Measurements from ENCODE around the gene NTF3.

Gene NTF3

DNA sequence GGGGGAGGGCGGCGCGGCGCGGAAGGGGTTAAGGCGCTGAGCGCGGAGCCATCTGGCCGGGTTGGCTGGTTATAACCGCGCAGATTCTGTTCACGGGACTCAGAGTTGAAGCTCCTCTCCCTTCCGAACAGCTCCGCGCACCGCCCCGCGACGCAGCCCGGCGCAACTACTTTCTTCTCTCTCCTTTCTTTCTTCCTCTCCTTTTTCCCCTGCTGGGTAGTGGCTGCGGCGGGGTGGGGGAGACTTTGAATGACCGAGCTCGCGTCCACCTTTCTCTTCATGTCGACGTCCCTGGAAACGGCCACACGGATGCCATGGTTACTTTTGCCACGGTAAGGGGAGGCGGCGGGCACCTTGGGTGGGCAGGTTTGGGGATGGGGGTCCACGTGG is at the start of gene NTF3:
Gene NTF3, plus strand, starts transcription at position 98 of the 390 bp plus-strand sequence. Its CDS starts 217 bp downstream, at position 315.
- no peak for DNase-seq (ENCODE audit: low read depth in 1 of 2, low spot score in 1 of 2)

DNA sequence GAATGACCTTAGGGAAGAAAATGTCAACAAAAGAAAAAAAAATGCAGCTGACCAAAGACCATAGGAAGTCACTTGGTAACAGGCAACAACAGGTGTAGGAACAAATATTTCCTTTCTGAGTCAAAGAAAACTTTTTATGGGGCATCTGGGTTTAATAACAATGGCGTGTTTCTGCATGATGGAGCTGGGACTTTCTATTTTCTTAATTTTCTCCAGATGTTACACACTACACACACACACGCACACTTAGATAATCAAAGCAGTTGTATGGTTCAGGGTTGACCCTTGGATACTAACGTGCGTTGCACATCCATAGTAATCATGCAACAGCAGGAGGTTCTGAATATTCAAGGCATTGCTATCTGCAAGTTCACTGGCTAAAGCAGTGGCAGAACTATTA is 47.9 kb upstream of the NTF3 start:
- no peak for DNase-seq (ENCODE audit: low read depth in 1 of 2, low spot score in 1 of 2)

DNA sequence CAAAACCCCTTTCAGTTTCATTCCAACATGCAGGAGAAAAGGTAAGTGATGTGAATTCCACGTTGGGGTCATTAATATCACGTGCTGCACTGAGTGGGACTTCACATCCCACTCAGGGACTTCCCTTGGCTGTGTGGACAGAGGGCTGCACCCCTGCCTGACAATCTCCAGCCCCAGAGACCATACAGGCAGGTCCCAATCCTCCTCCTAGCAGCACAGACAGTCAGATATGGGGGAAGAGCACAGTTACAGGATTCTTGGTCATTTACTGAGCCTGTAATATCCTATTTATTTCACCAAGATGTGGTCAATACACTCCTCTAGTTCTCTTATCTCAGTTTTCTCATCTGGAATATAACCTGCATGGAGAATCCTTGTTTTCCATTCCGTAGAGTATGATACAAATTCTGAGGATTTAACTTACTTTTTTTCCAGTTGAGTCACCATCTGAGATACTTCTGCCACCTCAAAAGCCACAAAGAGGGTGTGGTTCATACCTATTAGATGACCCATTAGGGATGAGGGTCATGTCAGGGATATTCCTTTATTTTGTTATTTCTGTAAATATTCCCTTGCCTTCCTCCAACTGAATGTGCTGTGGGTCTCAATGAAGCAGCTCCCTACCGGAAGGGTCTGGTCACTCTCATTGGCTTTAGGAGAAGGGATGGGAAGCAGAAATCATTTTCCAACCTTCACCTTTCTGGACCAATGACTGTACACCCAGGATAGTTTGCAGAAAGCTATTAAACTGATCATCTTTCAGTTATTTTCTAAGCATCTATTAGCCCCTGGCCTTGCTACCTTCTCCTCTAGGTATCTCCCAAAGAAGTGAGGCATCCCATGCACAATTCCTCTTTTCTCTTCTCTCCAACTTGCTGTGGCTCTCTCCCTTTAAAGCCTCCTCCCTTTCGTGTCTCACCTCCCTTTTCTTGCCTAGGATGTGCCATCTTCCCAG is 43.0 kb upstream of the NTF3 start:
- DNase-seq (ENCODE audit: low read depth in 1 of 2, low spot score in 1 of 2), result no peak

DNA sequence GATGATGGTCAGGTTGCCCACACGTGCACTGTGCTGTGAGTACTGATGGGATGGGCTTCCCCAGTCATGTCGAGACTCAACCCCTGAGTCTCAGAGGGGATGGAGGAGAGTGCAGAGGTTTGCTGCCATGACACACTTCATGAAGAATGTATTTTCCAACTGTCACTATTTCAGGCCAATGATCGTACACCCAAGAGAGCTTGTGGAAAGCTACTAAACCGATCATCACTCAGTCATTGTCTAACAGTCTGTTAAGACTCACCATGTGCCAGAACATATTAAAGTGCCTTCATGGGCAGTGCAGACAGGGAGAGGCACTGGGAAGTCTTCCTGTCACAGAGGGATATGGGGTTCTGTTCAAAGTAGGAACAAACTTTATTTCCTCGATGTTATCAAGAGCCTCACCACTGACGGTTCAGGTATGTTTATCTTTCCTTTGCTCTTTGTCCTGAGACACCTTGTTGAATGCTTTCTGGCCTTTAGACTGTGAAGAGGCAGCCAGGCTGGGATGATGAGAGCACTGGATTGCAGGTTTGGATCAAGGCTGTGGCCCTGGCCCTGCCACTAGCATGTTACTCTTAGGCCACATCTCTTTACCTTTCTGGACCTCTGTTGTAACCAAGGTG is 41.6 kb upstream of the NTF3 start:
- no peak for DNase-seq (ENCODE audit: low read depth in 1 of 2, low spot score in 1 of 2)

DNA sequence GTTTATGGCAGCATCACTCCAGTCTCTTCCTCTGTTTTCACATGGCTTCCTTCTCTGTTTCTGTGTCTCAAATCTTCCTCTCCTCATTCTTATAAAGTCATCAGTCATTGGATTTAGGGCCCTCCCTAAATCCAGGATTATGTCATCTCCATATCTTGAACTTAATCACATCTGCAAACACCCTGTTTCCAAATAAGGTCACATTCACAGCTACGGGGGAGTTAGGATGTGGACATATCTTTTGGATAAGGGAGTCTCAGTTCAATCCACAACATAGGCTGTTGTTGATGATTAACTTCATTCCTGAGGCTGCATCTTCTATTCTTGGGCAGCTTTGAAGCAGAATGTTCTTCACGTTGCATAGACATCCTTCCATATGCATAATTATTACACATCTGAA is 40.3 kb upstream of the NTF3 start:
- no peak for DNase-seq (ENCODE audit: low read depth in 1 of 2, low spot score in 1 of 2)

DNA sequence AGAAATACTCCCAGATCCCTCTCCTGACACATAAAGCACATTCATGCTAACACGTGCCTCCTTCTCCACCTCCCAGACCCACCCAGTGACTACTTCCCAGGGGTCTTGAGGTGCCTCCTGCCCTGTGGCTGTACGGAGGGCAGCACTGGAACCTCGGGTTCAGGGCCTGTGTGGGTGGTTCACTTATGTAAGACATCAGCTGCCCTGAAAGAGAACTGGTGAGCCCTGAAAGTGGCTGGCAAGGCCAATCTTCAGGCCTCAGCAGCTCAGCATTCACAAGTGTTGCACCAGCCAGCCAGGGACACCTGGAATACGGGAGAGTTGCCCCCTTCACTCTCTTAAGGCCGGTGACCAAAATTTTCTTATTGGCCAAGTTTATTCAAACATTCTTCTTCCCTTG is 38.9 kb upstream of the NTF3 start:
- no peak for DNase-seq (ENCODE audit: low read depth in 1 of 2, low spot score in 1 of 2)

DNA sequence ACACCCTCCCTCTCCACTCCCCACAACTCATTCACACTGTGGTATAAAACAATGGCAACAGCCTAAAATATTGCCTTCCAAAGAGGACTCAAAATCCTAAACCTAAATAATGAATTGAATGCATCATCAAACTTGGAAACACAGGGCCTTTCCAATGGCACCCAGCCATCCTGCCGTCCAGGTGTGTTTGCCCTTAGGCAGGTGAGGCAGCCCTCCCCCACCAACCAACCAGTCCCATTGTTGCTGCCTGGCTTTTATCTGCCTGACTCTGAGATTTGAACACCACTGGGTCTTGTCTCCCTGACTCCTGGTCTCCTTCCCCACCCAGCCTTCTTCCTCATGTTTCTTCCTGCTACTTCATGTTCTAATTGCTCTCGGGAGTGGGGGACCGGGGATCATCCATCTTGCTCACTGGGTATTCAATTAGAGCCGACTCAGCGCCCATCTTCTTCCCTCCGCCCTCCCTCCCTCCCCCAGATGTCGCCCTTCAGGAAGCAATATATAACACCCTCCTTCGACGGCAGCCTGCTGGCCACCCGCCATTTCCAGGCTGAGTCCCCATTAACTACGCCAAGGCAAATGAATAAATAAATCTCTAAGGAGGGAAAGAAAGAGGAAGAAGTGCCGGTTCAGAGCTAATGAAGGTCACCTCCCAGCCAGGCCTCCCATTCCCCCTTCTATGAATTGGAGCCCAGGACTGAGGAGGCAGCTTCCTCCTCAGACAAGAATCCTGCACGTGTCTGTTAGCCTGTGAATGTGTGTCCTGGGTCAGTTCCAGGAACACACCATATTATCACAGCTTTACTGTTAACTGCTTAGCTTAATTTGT is 36.3 kb upstream of the NTF3 start:
- DNase-seq (ENCODE audit: low read depth in 1 of 2, low spot score in 1 of 2), result no peak

DNA sequence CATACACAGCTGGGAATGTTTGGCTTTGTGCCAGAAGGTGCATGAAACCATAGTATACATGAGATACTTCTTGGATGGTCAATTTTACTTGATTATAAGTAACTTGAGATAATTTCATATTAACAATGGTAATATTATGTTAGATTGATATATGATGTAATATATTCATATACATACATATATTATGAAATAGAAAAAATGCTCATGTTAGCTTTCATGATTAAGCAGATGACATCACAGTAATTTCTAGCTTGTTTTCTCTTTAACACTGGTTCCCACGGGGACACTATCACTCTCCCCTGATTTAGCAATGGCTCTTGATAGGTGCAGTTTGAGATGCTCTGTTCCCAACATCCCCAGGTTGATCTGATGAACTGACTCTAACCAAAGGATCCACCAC is 35.4 kb upstream of the NTF3 start:
- no peak for DNase-seq (ENCODE audit: low read depth in 1 of 2, low spot score in 1 of 2)

DNA sequence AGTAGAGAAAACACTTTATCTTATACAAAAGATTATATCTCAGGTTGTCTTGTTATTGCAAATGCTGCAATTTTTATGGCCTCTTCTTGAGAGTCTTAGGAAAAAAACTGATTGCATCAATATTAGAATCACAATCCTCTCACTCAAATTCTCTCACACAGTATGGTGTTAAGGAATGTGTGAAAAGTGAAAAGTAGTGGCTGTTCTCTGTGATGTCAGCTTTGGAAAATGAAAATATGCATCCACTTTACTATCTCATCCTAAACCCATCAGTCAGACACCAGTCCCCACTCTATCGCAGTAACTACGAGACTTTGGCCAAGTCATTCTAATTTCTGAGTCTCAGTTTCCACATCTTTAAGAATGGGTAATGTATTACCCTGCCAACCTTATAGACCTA is 32.6 kb upstream of the NTF3 start:
- no peak for DNase-seq (ENCODE audit: low read depth in 1 of 2, low spot score in 1 of 2)

DNA sequence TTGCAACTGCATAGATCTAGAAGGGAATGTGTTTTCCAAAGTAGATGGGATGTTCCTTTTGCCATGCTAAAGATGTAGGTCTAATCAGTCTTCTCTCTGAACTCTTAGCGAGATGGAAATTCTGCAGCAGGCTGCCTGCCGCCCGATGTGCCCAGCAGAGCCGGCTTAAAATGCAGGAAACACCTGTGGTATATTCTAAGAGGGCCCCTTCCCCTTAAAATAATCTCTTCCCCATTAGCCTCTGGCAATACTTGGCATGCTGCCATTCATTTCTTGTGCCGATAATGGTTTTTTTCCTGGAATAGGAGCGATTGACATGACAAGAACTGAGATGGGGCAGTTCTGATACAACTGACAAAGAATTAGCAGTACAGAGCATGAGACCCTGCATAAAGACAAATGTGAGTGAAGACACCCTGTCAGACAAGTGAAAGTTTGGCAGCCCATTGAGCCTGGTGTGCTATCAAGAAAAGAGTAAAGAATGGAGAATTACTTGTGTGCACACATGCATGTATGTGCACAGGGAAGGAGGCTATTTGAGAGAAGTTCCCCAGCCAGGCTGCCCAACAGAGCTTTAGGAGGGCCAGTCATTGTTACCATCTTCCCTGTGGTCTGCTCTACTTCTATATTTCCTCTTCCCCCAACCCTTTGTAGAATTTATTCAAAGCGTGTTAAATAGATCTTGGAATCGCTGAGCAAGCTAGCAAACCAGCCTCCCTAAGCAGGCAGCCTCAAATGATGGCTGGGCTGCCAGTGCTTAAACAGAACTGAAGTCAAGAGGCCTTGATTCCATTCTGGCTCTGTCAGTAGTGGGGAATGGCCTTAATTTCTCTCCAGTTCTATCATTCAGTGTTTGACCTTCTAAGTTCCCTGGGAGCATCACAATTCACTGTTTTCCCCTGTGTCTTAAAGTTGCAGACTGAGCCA is 29.6 kb upstream of the NTF3 start:
- no peak for DNase-seq (ENCODE audit: low read depth in 1 of 2, low spot score in 1 of 2)

DNA sequence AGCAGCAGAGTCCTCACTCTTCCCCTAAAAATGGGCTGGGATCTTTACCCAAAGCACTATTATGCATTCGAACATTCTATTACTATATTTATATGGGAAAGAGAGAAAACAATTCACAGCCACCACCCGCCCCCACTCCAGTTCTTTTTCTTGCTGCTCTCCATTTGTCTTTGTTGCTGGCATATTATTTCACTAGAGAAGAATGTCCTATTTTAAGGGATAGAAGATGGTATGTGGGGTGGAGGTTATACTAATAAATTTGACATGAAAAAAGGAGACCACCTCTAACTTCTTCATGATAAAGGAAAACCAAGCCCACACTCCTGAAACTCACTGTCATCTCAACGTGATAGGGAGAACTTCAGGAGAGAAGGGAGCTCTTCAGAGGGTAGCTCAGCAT is 28.5 kb upstream of the NTF3 start:
- DNase-seq (ENCODE audit: low read depth in 1 of 2, low spot score in 1 of 2), result no peak

DNA sequence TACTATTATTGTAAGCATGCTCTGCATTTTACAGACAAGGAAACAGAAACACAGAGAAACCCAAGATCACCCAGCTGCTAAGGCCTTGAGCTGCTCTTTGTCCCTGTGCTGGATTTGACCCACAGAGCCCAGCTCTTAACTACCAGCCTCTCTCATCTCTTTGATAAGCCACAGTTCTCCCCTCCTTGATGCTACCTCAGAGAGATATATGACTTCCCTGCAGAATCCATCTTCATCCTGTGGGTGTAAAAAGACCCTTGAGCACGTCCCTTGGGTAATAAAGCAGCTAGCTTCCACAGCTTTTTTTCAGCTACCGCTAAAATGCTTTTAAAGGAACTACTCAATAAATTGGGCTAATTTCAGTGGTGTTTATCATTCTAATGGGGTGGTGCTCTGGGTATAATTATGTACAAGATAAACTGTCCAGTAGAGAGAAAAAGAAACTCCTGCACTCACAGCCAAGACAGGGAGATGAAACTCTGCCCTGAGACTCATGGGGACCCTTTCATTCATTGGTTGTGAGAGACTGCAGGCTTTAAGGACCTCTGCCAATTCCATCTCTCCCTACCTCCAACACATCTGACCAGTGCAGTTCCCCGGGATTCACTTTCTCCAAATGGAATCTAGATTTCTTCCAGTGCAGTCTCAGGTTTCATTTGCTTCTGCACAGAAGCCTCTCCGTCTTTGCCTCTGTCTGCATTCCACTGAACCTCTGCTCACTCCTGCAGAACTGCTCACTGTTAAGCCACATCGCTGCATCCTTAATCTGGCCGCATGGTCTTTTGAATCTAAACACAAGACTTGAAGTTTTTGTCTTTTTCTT is 24.7 kb upstream of the NTF3 start:
- DNase-seq (ENCODE audit: low read depth in 1 of 2, low spot score in 1 of 2), result no peak

DNA sequence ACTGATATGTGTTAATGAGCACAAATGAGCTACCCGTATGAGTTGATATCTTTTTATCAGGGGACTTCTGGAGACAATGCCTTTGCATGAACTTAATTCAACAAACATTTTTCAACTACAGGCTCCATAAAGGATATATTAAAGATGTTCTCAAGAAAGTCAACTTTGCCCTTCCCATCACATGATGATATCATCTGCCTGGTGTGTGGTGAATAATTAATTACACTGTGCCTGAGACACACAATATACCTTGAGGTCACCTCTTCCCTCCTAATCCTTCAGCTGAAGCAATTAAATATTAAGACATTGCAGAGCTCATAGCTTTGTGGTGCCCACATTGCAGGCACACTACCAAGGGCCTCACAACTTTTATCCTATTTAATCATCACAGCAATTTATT is 22.3 kb upstream of the NTF3 start:
- no peak for DNase-seq (ENCODE audit: low read depth in 1 of 2, low spot score in 1 of 2)

DNA sequence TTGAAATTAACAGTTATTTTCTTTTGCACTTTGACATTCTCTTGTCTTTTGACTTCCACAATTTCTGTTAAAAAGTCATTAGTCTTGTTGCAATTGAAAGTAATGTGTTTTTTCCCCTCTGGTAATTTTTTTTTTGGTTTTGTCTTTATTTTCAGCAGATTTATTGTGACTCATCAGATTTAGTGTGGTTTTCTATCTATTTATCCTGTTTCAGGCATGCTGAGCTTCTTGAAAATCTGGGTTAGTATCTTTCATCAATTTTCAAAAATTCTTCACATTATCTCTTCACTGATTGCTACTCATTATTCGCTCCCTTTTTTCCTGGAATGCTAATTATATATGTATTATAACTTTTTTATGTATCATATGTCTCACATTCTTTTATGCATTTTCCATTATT is 15.3 kb upstream of the NTF3 start:
- no peak for DNase-seq (ENCODE audit: low read depth in 1 of 2, low spot score in 1 of 2)

DNA sequence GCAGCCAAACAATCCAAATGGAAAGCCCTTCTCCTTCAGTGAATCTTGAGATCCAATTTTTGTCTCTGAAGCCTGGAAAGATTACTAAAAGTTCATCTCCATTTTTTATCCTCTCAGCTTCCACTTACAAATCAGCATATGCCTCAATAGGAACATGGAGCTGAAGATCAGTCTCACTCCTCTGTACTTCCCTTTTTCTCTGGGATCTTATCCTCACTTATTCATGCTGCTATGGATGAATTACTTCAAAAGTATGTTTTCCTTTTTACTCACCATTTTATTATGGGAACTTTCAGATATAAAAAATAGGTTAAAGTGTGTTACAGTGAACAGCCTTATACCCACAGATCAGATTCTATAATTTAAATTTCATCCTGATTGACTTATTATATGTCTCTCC is 14.4 kb upstream of the NTF3 start:
- DNase-seq (ENCODE audit: low read depth in 1 of 2, low spot score in 1 of 2), result no peak

DNA sequence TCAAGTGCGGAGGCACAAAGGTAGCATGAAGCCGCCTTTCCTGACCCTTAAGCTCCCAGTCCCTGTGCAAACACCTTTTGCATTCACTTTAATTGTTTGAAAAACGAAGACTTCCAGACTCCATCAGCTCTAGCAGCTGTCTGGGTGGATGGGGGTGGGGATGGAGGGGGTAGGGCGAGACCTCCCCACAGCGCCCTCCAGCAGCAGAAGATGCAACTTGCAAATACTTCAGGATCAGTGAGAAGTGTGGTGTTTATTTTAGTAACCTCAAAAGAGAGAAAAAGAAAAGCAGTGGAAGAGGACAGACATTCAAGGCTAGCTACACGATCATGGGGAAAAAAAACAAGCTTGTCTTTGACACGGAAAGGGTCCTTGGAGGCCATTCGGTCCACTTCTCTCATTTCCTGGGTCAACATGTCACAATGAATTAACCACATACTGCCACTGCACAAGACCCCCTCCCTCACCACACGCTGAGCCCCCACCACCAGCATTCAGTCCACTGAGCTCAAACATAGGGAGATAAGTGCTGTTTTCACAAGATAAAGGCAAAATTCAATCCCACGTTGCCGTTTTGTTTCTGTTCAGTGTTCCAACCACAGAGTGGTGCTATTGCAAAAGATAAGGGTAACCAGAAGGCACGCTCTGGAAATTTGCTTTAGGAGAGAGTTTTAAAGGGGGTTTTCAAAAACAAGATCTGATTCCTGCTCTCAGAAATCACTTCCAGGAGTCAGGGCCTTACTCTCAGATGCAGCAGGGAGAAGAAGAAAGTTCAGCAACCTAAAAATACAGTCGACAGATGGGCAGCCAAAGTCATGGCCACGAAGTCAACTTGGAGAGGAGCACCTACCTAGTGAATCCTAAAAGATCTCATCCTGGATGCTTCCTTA is 3.3 kb upstream of the NTF3 start:
- DNase-seq (ENCODE audit: low read depth in 1 of 2, low spot score in 1 of 2), result no peak

DNA sequence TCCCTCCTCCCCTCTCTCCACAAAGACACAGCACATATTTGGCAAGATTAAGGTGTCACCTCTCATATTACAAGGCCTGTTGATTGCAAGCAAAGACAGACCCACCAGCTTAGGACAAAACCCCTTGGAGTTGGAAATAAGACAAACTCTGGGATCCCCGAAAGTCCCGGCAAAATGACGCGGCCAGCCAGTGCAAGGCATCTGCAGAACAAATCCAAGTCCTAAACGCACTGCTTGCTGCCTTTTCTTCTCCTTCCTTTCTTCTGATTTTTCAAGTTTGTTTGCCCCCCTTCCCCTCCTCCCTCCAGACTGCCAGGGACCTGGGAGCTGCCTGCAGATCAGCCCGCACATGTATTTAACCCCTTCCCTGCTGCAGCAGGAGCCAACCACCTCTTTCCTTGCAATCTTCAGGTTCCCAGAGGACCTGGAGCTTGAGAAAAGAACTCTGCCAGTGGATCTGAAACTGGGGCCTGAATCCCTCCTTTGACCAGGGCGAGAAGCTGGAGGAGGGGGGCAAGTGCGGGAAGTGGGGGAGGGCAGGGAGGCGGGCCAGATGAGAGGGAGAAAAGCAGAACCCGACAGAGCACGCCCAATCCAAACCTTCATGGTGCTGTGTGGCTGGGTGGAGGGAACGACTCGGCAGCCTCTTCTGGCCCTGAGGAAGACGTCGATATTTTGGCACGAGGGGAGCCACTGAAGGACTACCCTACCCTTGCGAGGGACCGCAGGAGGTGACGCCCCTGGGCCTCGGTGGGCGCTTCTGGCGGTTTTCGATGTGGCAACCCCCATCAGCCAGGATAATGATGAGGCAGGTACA is 2.0 kb upstream of the NTF3 start:
- DNase-seq (ENCODE audit: low read depth in 1 of 2, low spot score in 1 of 2), result no peak

Data from activated CD4-positive, alpha-beta T cell treated with anti-CD3 and anti-CD28 coated beads, Interleukin-2, amount 50 U/mL, for 24 hours (primary cell).